ENCODE data around the gene TOR4A. TPM values are rescaled to one million over a fixed set of nuclear protein-coding genes. Genes with fewer than 3 reads are reported as not detected.

The TOR4A gene
- total RNA-seq, 1 donor from 2014 or later = 38.3 TPM

DNA sequence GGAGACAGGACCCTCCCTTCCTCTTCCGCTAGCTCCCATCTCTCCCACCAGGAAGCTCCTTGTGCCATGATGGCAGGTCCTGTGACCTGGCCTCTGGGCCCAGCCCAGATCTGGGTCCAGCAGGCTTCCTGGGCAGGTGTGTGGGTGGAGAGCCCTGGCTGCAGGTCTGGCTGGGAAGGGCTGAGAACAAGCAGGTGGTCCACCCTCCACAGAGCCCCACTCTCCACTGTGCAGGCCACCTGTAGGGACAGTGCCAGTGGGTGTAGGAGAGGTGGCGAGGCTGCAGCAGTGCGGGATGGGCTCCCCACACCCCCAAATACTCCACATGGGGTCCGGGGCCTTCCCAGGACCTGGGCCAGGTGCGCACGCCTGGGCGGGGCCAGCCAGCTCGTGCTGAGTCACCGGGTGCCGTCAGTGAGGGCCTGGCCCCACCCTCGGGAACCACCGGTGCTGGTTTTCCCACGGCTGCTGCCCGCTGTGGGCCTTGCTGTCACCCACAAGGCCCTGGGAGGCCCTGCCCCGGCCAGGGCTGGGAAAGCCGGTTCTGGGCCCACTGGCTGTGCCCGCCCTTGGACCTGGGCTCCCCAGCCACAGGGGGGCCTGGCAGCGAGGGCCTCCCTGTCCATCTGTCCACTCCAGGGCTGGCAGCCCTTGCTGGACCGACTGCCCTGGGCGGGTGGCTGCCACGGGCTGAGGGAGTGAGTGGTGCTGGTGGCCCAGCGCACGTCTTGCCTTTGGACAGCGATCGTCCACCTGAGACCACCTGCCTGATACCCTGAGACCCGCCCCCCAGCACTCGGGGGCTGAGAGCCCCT lies 33.9 kb downstream of the TOR4A start:
- H3K4me1 ChIP-seq = peaks cover 6% of the 10 kb centered on the region in 2 donors
- no peaks in the 10 kb centered on the region for H3K9me3 ChIP-seq
- H3K27me3 ChIP-seq = peaks cover 8% of the 10 kb centered on the region
- intact Hi-C loops (cut with DNase I) = no loop called here
- H3K36me3 ChIP-seq = no peaks in the 10 kb centered on the region
- no peak overlapping the region for H3K27ac ChIP-seq
- TF ChIP-seq, protein P1, sequence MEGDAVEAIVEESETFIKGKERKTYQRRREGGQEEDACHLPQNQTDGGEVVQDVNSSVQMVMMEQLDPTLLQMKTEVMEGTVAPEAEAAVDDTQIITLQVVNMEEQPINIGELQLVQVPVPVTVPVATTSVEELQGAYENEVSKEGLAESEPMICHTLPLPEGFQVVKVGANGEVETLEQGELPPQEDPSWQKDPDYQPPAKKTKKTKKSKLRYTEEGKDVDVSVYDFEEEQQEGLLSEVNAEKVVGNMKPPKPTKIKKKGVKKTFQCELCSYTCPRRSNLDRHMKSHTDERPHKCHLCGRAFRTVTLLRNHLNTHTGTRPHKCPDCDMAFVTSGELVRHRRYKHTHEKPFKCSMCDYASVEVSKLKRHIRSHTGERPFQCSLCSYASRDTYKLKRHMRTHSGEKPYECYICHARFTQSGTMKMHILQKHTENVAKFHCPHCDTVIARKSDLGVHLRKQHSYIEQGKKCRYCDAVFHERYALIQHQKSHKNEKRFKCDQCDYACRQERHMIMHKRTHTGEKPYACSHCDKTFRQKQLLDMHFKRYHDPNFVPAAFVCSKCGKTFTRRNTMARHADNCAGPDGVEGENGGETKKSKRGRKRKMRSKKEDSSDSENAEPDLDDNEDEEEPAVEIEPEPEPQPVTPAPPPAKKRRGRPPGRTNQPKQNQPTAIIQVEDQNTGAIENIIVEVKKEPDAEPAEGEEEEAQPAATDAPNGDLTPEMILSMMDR (IDR thresholded peaks at IDR 0.05) = no peak
- DNase-seq (ENCODE audit: low spot score in 2 of 2) = peak in 1 of 2 donors; percentile 62
- no peak overlapping the region for H3K4me3 ChIP-seq

DNA sequence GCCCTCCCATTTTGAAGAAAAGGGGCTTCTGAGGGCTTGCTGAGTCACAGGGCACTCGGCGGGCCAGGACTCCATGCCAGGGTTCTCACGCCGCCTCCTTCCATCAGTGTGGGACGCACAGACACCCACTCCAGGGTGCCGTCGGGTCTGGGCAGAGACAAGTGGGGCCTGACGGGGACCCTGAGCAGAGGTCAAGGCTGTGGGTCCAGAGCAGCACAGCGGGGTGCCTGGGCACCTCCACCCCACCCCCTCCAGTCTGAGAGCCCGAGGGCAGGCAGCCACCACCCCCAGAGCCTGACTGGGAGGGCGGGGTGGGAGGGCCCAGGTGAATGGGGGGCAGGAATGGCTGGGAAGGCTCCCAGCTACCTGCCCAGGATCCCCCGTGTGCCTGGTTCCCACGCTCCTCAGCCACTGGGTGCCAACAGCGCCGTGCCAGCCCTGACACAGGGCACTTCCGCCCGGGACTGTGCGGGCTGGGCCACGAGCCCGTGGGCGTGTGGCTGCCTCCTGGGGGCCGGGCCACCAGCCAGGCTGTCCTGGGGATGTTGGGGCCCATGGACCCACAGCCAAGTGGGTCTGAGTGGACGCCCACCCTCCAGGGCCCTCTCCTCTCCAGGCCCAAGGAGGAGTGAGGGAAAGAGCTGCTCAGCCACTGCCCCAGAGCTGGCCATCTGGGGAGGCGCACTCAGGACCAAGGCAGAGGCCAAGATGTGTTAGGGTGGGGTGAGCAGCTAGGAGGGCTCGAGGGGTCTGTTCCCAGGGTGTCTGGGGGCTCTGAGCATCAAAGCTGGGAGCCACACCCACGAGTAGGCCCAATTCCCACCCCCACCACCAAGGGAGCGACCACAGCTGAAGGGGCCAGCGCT lies 34.7 kb downstream of the TOR4A start:
- Histone ChIP-seq H3K4me3 (no peak overlapping the region), H3K9me3 (no peaks in the 10 kb centered on the region), H3K4me1 (peaks cover 7 to 10% of the 10 kb centered on the region in 2 donors), H3K27ac (no peak overlapping the region), H3K36me3 (no peaks in the 10 kb centered on the region), H3K27me3 (peaks cover 8% of the 10 kb centered on the region)
- DNase-seq (ENCODE audit: low spot score in 2 of 2) = peak in 1 of 2 donors; percentile 54
- intact Hi-C loops (cut with DNase I) = no loop called here
- TF ChIP-seq, protein P1 (IDR thresholded peaks at IDR 0.05) = no peak

GRCh38 chr9:137312852-137313325 lies 35.4 kb downstream of the TOR4A start:
- no peaks in the 10 kb centered on the region for H3K9me3 ChIP-seq
- intact Hi-C loops (cut with DNase I) = no loop called here
- no peaks in the 10 kb centered on the region for H3K36me3 ChIP-seq
- H3K4me1 ChIP-seq = peaks cover 7 to 10% of the 10 kb centered on the region in 2 donors
- H3K27me3 ChIP-seq = peaks cover 10% of the 10 kb centered on the region
- TF ChIP-seq, protein P1 (IDR thresholded peaks at IDR 0.05) = no peak
- no peak overlapping the region for H3K27ac ChIP-seq
- no peak for DNase-seq (ENCODE audit: low spot score in 2 of 2)
- no peak overlapping the region for H3K4me3 ChIP-seq

DNA sequence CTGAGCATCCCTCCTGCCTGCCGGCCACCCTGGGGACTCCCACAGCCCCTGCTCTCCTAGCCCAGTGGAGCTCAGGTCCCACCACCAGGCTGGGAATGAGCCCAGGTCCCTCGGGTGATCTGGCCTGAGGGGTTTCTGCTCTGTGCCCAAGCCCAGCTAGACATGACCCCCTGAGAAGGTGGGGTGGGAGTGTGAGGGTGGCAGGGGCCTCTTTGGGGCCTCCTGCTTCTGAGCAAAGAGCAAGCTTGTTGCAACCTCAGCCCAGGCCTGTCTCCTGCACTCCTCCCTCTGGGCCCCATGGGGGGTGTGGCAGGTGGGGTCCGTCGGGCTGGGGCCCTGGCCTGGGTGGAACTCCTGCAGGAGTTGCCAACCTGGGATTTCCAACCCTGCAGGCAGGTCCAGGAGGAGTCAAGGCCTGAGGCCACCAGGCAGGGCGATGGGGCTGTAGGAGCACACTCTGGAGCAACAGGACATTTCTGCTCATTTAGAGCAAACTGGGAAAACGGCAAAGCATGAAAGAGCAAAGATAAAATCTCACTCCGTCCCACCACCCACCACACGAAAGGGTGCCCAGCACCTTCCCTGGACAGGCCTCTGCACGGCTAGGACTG lies 35.9 kb downstream of the TOR4A start:
- no peaks in the 10 kb centered on the region for H3K9me3 ChIP-seq
- H3K27me3 ChIP-seq = peaks cover 16% of the 10 kb centered on the region
- H3K27ac ChIP-seq = no peak overlapping the region
- DNase-seq (ENCODE audit: low spot score in 2 of 2) = peak in 1 of 2 donors; percentile 61
- TF ChIP-seq, protein P1 (IDR thresholded peaks at IDR 0.05) = no peak
- H3K36me3 ChIP-seq = no peaks in the 10 kb centered on the region
- intact Hi-C loops (cut with DNase I) = no loop called here
- H3K4me1 ChIP-seq = peaks cover 7 to 10% of the 10 kb centered on the region in 2 donors
- no peak overlapping the region for H3K4me3 ChIP-seq

DNA sequence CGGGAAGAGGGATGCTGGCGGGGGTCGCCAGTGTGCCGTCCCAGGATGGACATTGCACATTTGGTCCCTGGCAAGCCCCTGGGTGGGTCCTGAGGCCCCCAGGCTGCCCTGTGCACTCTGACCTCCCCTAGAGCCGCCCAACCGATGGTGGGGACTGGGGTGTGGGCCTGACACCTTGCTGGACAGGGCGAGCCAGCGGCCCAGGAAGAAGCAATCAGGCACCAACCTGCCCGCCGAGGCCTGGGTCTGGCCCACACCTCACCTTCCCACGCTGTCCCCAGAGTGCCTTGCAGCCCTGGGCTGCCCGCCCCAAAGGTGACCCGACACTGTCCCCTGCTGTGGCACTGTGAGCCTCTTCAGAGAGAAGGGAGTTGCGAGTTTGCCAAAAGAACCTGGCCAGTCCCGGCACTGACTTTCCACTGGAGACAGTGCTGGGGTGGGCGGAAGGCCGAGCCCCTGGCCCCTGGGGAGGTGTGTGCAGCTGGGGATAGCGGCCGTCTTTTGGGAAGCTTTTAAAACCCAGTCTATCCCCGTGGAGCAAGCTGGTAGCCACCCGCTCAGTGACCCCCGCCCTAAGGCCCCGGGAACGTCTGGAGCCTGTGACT lies 36.5 kb downstream of the TOR4A start:
- H3K36me3 ChIP-seq = no peaks in the 10 kb centered on the region
- peak in 1 of 2 donors; percentile 58 for DNase-seq (ENCODE audit: low spot score in 2 of 2)
- TF ChIP-seq, protein P1 (IDR thresholded peaks at IDR 0.05) = peak in 2 of 3 experiments; percentile 7 to 38
- H3K27ac ChIP-seq = no peak overlapping the region
- no peak overlapping the region for H3K4me3 ChIP-seq
- peaks cover 17% of the 10 kb centered on the region for H3K27me3 ChIP-seq
- H3K9me3 ChIP-seq = no peaks in the 10 kb centered on the region
- H3K4me1 ChIP-seq = peaks cover 7 to 10% of the 10 kb centered on the region in 2 donors
- intact Hi-C loops (cut with DNase I) = no loop called here

Data from ascending aorta (tissue), 2 donors.